Frontal cortex (tissue), 4 donors: ENCODE data around the gene PLEKHG4. TPM values are rescaled to one million over a fixed set of nuclear protein-coding genes. Genes with fewer than 3 reads are reported as not detected.

Experiments used
- DNase-seq, 2 donors: peaks; one replicate each; pipeline ENCODE4 v3.0.0; 2012; ENCODE audit warnings: low spot score in 2 of 2
- FAIRE-seq: peaks from 2 replicates; lab custom pipeline; 2012; peaks lifted over from hg19 to GRCh38; lab: Jason Lieb, UNC
- total RNA-seq: library from RNA; depleted of rRNA; stranded (reverse); fragments of >200 nt; gene quantifications from one replicate; pipeline ENCODE4 v1.2.3, GENCODE V29; 2014
- donor health status: control.
- donor health status: control.
- donor health status: control.

The PLEKHG4 gene, protein sequence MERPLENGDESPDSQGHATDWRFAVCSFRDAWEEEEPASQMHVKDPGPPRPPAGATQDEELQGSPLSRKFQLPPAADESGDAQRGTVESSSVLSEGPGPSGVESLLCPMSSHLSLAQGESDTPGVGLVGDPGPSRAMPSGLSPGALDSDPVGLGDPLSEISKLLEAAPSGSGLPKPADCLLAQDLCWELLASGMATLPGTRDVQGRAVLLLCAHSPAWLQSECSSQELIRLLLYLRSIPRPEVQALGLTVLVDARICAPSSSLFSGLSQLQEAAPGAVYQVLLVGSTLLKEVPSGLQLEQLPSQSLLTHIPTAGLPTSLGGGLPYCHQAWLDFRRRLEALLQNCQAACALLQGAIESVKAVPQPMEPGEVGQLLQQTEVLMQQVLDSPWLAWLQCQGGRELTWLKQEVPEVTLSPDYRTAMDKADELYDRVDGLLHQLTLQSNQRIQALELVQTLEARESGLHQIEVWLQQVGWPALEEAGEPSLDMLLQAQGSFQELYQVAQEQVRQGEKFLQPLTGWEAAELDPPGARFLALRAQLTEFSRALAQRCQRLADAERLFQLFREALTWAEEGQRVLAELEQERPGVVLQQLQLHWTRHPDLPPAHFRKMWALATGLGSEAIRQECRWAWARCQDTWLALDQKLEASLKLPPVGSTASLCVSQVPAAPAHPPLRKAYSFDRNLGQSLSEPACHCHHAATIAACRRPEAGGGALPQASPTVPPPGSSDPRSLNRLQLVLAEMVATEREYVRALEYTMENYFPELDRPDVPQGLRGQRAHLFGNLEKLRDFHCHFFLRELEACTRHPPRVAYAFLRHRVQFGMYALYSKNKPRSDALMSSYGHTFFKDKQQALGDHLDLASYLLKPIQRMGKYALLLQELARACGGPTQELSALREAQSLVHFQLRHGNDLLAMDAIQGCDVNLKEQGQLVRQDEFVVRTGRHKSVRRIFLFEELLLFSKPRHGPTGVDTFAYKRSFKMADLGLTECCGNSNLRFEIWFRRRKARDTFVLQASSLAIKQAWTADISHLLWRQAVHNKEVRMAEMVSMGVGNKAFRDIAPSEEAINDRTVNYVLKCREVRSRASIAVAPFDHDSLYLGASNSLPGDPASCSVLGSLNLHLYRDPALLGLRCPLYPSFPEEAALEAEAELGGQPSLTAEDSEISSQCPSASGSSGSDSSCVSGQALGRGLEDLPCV
- total RNA-seq = 2.9 TPM

DNA sequence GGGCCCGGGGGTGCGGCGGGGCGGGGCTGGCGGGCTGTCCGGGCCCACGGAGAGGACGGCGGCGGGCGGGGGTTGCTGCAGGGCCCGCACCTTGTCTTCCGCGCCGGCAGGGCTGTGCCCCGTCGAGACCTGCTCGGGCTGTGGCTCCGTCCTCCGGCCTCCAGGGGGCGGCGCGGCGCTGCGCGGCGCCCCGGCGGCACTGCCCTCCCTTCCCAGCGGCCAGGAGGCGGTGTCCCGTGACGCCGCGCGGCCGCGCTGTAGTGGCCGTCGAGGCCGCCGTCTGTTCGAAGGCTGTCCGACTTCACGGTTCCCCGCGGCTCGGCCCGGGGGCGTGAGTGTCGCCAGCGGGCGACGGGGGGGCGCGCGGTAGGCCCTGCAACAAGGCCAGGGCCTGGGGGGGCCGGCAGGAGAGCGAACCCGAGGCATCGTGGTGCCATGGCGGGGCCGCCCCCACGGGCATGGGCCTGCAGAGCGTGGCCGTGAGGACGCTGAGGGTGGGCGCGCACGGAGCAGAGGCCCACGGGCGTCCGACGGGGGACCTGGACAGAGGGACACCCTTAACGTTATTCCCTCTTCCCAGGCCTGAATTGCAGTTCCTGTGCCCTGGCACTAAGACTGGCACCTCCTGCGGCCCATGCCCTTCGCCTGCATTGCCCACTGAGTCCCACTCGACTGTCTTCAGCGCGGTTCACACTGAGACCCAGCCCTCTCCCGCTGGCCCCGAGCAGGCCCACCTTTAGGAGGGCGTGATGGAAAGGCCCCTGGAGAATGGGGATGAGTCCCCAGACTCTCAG lies at the start of gene PLEKHG4:
Gene PLEKHG4 (plus strand): TSS at position 237 of the 794 bp plus-strand sequence. CDS start 513 bp downstream, at position 750.
- FAIRE-seq = no peak

DNA sequence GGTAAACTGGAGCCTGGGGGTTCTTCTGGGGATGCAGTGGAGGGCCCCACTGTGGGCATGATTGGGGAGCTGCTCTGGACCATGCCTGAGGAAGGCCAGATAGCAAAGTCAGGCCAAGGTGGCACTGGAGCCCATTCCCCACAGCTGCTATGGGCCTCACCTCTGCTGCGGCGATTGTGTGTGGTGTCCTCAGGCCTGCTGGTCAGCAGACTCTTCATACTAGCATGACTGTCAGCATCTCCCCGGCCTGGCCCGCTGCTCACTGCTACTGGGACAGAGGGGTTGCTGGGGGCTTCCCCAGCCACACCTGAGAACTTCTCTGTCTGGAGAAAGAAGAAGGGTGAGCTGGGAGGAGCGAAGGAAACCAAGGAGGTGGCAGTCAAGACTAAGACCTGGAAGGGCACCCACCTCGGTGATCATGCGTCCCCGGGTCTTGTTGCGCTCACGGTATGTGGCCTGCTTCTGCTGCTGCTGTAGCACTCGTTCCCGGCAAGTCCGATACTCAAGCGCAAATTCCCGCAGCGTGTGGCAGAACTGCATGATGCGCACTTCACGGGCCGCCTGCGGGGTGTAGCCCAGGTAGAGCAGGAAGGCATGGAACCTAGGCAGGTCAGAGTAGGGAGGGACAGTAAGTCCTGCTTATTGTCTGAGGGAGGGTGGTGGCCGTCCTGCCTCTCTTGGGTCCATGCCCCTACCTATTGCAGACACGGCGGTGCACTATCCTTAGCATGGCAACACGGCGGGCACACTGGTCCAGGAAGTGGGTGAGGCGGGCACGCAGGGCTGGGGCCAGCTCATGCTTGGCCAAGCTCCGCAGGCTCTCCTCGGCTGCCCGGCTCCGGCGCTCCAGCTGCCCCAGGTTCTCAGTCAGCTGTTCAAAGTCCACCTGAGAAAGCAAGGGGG lies 49.2 kb upstream of the PLEKHG4 start:
- FAIRE-seq = no peak
- no peak for DNase-seq

More for the DNA sequence above, at the start of gene PLEKHG4:
- DNase-seq = peak; percentile 86 to 90

DNA sequence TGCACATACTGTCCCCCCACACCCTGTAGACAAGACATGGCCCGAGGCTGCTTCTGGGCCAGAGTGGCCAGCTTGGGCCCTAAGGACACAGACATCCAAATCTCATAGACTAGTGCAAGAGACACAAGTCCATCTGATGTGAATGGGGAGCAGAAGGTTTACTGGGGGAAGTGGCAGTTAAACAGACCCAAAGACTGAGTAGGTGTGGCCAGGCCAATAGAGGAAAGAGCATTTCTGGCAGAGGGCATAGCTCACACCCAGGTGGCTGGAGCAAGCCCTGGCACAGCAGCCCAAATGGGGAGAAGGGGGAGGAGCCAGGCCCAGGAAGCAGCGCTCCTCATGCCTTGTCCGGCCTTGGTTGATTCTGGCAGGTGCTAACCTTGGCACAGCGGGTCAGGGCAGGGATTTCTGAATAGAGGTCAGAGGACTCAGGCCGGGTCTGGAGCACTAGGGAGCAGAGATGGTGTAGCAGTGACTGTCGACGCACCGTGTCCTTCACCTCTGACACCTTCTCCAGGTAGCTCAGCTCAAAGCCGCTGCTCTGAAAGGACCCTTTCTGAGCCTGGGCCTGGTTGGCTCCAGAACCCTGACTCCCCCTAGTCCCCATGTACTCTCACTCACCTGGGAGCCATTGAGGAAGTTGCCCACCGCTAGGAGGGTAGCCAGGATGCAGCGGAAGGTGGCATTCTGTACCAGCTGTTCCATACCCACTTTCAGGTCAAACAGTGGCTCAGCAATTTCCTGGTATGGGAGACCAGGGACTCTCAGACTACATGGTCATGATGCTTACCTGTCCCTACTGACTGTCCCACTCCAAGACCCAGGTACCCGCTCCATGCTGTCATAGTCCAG lies 48.3 kb upstream of the PLEKHG4 start:
- FAIRE-seq (no peak), DNase-seq (no peak)

DNA sequence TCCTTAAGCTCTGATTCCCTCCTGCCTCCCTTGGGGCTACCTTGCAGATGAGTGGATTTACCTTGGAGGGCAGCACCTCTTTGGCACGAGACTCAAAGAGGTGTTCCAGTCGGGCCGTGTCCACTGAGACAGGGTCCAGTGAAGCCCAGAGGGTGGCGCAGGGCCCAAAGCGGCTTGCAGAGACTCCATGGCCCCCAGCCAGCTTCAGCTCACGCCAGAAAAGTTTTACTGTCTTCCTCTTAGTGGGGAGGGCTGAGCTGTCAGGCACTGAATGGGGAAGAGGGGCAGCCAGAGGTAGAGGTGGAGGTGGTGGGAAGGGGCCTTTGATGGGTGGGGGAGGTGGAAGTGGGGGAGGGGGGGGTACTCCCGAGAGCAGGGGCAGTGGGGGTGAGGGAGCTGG lies 45.7 kb upstream of the PLEKHG4 start:
- no peak for FAIRE-seq
- no peak for DNase-seq

DNA sequence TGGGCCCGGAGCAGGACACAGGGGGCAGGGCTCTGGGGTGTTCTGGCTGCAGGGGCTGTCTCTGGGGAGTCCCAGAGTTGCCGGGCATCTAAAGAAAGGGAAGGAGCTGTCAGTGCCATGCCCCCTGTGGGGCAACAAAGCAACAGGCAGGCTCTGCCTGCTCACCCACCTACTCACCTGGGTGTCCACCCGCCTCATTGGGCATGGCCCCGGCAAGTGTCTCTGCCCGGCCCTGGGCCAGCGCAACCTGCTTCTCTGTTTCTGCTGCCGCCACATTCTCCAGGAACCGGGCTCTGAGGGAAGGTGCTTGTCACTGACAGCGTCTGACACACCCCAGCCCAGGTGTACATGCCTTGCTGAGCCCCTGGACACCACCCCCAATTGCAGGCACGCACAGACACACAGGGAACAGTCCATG lies 45.1 kb upstream of the PLEKHG4 start:
- DNase-seq (no peak), FAIRE-seq (no peak)

DNA sequence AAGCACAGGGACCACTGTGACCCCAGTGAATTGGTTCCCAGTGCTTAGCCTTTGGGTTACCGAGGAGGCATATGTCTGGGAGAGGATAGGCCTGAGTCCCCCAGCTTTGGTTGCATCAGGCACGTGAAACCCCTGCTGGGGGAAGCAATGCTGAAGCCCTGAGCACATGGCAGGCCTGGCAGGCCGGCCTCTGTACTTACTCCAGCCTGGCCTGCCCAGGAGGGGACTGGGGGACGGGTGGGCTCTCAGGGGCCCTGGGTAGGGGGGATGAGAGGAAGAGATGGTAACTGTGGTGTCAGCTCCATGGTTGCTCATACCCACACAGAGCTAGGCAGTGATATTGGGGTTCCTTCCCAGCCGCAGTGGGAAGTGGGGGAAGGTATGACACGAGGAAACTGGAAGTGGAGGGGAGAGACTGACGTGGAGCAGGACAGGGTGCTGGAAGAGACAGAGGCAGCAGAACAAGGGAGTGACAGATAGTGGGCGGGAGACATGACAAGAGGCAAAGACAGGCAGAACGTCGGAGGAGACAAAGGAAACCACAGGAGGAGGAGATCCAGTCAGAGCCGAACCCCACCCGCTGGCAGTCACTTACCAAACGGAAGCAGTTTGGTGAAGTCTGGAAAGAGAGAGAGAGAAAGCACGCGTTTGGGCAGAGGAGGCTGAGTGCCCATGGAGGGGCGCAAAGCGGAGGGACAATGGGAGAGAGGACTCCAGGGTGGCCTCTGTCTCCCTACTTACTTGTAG lies 43.3 kb upstream of the PLEKHG4 start:
- FAIRE-seq (no peak), DNase-seq (no peak)

DNA sequence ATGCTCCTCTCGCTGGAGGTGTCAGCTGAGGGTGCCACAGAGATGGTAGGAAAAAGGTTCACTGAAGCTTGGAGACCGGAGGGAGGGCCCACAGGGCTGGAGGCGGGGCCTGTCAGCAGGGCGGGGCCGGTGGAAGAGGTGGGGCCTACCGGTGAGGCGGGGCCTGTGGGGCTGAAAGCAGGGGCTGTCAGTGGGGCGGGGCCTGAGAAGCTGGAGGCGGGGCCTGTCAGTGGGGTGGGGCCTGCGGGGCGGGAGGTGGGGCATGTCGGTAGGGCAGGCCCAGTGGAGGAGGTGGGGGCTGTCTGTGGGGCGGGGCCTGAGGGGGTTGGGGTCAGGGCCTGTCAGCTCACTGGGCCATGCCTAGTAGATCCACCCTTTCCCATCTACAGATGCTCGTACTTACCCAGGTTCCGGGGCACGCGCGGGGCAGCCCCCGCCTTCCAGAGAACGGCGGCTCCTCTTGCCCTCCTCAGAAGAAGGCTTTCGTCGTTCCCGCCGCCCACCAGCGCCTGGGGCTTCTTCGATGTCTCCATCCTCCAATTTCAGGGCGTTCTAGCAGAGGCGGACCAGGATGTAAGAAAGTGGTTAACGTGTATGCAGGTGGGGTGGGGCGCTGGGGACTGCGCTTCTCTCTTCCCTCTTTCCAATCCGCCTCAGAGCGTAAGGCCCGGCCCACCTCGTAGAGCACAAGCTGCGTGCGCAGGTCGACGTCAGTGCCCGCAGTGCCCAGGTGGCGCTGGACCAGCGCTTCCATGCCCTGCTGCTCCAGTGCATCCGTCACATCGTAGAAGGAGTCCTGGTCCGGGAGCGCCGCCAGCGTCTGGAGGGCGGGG lies 42.6 kb upstream of the PLEKHG4 start:
- DNase-seq (peak in 1 of 2 donors; percentile 61), FAIRE-seq (no peak)

DNA sequence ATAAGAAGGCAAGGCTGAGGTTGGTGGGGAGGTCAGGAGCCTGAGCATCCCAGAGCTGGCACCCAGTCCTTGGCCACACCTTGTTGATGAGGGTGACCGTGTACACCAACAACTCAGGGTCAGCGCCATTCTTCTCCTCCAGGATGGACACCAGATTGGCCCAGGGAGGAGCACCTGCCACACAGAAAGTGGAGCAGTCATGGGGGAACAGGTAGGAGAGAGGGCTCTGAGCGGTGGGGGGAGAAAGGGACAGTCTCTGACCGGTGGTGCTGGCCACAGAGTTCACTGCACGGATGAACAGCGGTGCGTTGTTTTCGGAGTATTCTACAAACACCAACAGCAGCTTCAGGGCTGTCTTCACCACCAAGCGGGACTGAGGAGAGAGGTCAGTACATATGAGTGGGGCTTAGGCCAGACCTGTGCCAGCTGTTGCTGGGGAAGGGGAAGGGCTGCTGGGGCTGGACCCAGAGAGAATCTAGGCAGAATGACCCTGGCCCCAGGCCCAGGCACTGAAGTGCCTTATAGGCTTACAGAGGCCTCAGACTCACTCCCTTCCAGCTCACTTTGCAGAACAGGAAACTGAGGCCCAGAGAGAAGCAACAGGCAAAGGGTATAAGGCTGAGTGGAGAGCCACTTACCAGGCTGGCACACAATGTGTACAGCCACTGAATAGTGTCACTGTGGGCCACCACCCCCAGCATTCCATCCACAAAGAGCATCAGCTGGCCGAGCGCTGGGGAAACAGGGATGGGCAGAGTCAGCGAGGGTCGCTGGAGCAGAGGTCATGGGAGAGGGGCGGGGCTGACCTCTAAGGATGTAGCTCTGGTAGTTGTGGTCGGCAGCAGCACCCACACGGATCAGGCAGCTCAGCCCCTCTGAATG lies 41.7 kb upstream of the PLEKHG4 start:
- DNase-seq = no peak
- FAIRE-seq = no peak

DNA sequence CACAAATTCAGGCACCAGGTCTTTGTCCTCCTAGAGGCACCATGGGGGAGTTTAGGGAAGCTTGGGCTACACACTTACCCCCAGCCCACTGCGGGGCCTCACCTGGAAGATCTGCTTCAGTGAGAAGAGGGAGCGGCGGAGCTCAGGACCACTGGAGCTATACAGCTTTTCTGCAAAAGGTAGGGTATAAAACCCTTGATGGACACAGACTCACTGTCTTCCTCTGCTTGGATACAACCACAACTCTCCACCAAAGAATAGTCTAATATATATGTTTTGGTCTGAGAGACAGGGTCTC lies 41.1 kb upstream of the PLEKHG4 start:
- no peak for DNase-seq
- no peak for FAIRE-seq

DNA sequence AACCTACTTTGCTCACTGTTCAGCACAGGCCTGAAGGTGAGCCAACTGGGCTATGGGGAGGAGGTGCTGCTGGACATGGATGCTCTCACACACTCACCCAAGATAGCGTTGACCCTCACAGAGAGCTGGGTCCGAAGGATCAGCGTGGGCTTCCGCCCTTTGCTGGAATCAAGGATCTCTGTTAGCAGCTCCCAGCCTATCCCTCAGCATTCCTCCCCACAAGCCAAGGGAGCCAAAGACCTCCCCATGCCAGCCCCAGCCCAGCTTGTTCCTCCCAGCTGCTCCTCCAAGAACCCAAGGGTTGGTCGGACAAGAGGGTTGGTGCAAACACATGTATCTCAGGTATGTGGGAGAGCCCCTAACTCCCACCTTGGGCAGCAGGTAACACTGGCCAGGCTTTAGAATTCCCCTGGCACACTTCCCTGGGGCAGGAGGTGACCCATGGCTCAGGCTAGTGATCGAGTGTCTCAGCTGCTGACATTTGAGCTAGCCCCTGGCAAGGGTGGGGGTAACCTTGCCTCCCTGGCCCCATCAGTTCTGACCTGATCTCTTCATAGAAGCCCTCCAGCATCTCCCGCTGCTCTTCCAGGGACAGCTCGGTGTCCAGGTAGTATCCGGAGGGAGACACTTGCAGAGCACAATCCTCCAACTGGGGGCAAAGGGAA lies 40.4 kb upstream of the PLEKHG4 start:
- no peak for DNase-seq
- FAIRE-seq = no peak

DNA sequence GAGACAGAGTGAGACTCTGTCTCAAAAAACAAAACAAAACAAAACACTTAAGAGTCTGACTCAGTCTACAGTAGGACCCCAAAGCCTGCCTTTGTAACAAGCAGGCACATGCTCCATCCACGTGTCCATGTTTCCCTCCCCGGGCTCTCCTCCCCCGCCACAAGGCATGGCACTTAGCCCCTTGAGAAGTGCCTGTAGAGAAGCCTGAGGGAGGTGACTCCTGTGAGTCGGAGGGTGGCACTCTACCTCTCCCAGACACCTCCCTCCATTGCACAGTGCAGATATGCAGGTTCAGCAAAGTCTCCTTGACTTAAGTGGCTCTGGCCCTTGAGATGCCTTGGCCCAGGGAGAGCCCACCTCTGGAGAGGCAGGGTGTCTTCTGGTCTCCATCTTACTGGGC lies 38.8 kb upstream of the PLEKHG4 start:
- no peak for DNase-seq
- FAIRE-seq = no peak

DNA sequence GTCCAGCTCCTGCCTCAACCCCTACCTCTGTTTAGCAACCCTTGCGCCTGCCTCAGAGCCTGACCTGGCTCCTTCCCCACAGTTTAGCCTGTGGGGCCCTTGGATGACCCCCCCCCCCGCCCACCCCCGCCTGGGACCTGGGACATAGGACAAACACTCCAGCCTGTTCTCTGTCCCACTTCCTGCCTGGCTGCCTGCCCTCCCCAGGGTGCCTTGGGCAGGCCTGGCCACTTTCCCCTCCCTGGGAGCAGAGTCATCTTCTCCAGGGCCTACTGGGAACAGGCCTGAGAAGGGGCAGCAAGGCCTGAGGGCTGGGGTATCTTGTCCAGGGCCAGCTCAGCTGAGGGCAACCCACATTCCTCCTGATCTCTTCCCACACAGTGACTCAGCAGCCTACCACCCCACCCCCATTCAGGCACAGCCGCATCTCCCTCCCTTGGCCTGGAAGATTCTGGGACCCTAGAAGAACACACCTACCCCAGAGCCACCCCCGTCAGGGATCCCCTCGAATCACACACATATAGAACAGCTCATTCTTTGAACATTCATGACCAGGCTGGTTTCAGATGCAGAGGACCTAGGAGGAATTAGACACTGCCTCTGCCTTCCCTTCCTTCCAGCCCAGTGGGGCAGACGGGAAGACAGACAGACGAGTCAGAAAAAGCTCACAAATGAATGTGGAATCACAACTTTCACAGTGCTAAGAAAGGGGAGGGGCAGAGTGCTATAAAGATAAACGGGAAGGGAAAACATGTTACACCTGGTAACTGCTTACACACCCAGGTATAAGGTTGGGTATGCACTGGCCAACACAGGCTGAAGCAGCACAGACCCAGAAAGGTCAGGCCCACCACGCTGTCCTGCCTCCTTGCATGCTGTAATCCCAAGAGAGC lies 38.1 kb upstream of the PLEKHG4 start:
- peak in 1 of 2 donors; percentile 55 for DNase-seq
- no peak for FAIRE-seq

DNA sequence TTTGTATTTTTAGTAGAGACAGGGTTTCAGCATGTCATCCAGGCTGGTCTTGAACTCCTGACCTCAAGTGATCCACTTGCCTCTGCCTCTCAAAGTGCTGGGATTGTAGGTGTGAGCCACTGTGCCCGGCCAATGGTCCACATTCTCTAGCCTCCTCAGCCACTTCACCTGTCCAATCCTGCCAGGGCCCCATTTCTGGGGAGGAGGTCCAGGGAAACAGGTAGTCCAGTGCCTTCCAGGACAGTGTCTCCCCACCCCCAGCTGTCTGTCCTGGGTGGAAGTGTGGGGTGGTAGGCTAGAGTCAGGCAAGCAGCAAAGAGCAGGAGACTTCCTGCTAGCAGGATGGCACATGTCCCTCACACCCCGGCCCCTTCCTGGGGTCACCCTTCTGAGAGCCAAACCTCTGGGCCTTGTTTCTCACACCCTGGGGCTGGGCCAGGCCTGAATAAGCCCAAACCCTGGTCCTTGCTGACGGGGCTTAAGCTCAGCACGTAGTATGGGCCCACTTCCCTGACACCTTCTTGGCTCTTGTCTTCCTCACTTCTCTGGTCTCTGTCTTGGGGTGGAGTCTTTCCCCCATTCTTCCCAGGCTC lies 37.1 kb upstream of the PLEKHG4 start:
- DNase-seq (no peak), FAIRE-seq (no peak)
